ENCODE measurements around the gene PTPN7. TPM values are rescaled to one million over a fixed set of nuclear protein-coding genes. Genes with fewer than 3 reads are reported as not detected.
"Not testable (repeated sequence)": the region's sequence is repeated elsewhere in the genome, so short reads cannot be mapped to it uniquely, and the experiment has no call there.

PTPN7 gene
- total RNA-seq, 1 donor from 2014 or later, result 0.44 TPM

- intact Hi-C loops (cut with micrococcal nuclease), result no loop called here
- no peak for TF ChIP-seq CTCF (IDR thresholded peaks at IDR 0.05; ENCODE audit: borderline replicate concordance)
Measured at GRCh38 chr1:202145068-202145743, 15.2 kb downstream of the PTPN7 start.

GRCh38 chr1:202144402-202145067, 15.9 kb downstream of the PTPN7 start, which contains the start of gene ARL8A:
Gene ARL8A (minus strand): TSS chr1:202144737. CDS start chr1:202144572, 165 bp downstream.
- Histone ChIP-seq H3K4me3 (peak within 1 kb of the TSS; percentile 95), H3K27me3 (ENCODE audit: low read depth) (no peaks in the 10 kb centered on the region), H3K9me3 (replicated peaks) (no peaks in the 10 kb centered on the region), H3K4me1 (peaks cover 46% of the 10 kb centered on the region), H3K27ac (replicated peaks) (peak within 1 kb of the TSS; percentile 95), H3K36me3 (no peaks in the 10 kb centered on the region)
- DNase-seq, result peak; percentile 82
- no peak for TF ChIP-seq CTCF (IDR thresholded peaks at IDR 0.05; ENCODE audit: borderline replicate concordance)
- intact Hi-C loops (cut with micrococcal nuclease), result no loop called here

More at GRCh38 chr1:202145068-202145743, 15.2 kb downstream of the PTPN7 start:
- Histone ChIP-seq H3K36me3 (no peaks in the 10 kb centered on the region), H3K27ac (replicated peaks) (peak overlapping the region; percentile 95), H3K9me3 (replicated peaks) (no peaks in the 10 kb centered on the region), H3K4me3 (peak overlapping the region; percentile 95), H3K4me1 (peaks cover 46% of the 10 kb centered on the region), H3K27me3 (ENCODE audit: low read depth) (no peaks in the 10 kb centered on the region)
- no peak for DNase-seq

- Histone ChIP-seq H3K36me3 (peaks cover under 1% of the 10 kb centered on the region), H3K9me3 (replicated peaks) (no peaks in the 10 kb centered on the region), H3K27ac (replicated peaks) (peak overlapping the region; percentile 95), H3K4me3 (peak overlapping the region; percentile 95), H3K27me3 (ENCODE audit: low read depth) (no peaks in the 10 kb centered on the region), H3K4me1 (peaks cover 50% of the 10 kb centered on the region)
- intact Hi-C loops (cut with micrococcal nuclease), result no loop called here
- no peak for TF ChIP-seq CTCF (IDR thresholded peaks at IDR 0.05; ENCODE audit: borderline replicate concordance)
- DNase-seq, result peak; percentile 48
Measured at GRCh38 chr1:202143768-202144401, 16.5 kb downstream of the PTPN7 start.

GRCh38 chr1:202143011-202143767, 17.2 kb downstream of the PTPN7 start:
- Histone ChIP-seq H3K4me3 (peak overlapping the region; percentile 95), H3K27me3 (ENCODE audit: low read depth) (no peaks in the 10 kb centered on the region), H3K4me1 (peaks cover 50% of the 10 kb centered on the region), H3K27ac (replicated peaks) (peak overlapping the region; percentile 95), H3K9me3 (replicated peaks) (no peaks in the 10 kb centered on the region), H3K36me3 (peaks cover 7% of the 10 kb centered on the region)
- intact Hi-C loops (cut with micrococcal nuclease), result no loop called here
- no peak for TF ChIP-seq CTCF (IDR thresholded peaks at IDR 0.05; ENCODE audit: borderline replicate concordance)
- DNase-seq, result peak; percentile 37

GRCh38 chr1:202141468-202141867, 18.9 kb downstream of the PTPN7 start:
- DNase-seq; H3K27ac ChIP-seq (replicated peaks); H3K27me3 ChIP-seq (ENCODE audit: low read depth); H3K4me3 ChIP-seq; intact Hi-C loops (cut with micrococcal nuclease); H3K9me3 ChIP-seq (replicated peaks): not testable (repeated sequence)
- H3K36me3 ChIP-seq, result peaks cover 25% of the 10 kb centered on the region
- H3K4me1 ChIP-seq, result peaks cover 50% of the 10 kb centered on the region
